Stimulated activated naive B cell treated with anti-CD40 and anti-IgM and Interleukin-4, amounts not matched to agents 10 μg/mL and 1 μg/mL and 100 μg/mL, for 72 hours (primary cell): ENCODE data around the gene KRT86.
"Not testable (repeated sequence)": the region's sequence is repeated elsewhere in the genome, so short reads cannot be mapped to it uniquely, and the experiment has no call there.

Experiments used
- ATAC-seq, 2 donors: fragments of 150-1000 bp; cut with Tn5 transposase; replicated peaks; 2 replicates each; pipeline ENCODE4 v1.10.0; 2021; ENCODE audit warnings: moderate library complexity in 1 of 2
- DNase-seq: peaks from one replicate; pipeline ENCODE4 v3.0.0; 2021
- H3K27ac Mint-ChIP-seq: one replicate; pipeline ENCODE4 v1.8.0; 2022; ENCODE audit warnings: mild to moderate bottlenecking, mixed read lengths
- H3K27me3 Mint-ChIP-seq, 2 donors: one replicate each; pipeline ENCODE4 v1.8.0; 2022; ENCODE audit warnings: mixed read lengths in 2 of 2
- H3K36me3 Mint-ChIP-seq, 2 donors: one replicate each; pipeline ENCODE4 v1.8.0; 2022; ENCODE audit warnings: mixed read lengths in 2 of 2, mild to moderate bottlenecking in 1 of 2
- H3K4me1 Mint-ChIP-seq, 2 donors: one replicate each; pipeline ENCODE4 v1.8.0; 2022; ENCODE audit warnings: mixed read lengths in 2 of 2, mild to moderate bottlenecking in 1 of 2
- H3K4me3 Mint-ChIP-seq, 2 donors: one replicate each; pipeline ENCODE4 v1.8.0; 2022; ENCODE audit warnings: mild to moderate bottlenecking in 2 of 2, mixed read lengths in 2 of 2, moderate library complexity in 1 of 2
- H3K9me3 Mint-ChIP-seq, 2 donors: one replicate each; pipeline ENCODE4 v1.8.0; 2022; ENCODE audit warnings: mixed read lengths in 2 of 2, mild to moderate bottlenecking in 1 of 2

The KRT86 gene

GRCh38 chr12:52342781-52343490, 68.5 kb downstream of the KRT86 start:
- H3K36me3 Mint-ChIP-seq, result no peaks in the 10 kb centered on the region
- H3K4me1 Mint-ChIP-seq, result no peaks in the 10 kb centered on the region
- ATAC-seq, result no peak
- H3K27ac Mint-ChIP-seq, result no peak overlapping the region
- H3K4me3 Mint-ChIP-seq, result no peak overlapping the region
- peaks cover 3 to 17% of the 10 kb centered on the region in 2 donors for H3K27me3 Mint-ChIP-seq
- H3K9me3 Mint-ChIP-seq, result peaks cover 0 to 1% of the 10 kb centered on the region in 2 donors
- no peak for DNase-seq

GRCh38 chr12:52343550-52343949, 69.1 kb downstream of the KRT86 start:
- no peaks in the 10 kb centered on the region for H3K36me3 Mint-ChIP-seq
- H3K27ac Mint-ChIP-seq, result no peak overlapping the region
- DNase-seq (no peak), ATAC-seq (no peak)
- peaks cover 2 to 20% of the 10 kb centered on the region in 2 donors for H3K27me3 Mint-ChIP-seq
- H3K9me3 Mint-ChIP-seq, result no peaks in the 10 kb centered on the region
- H3K4me3 Mint-ChIP-seq, result no peak overlapping the region
- H3K4me1 Mint-ChIP-seq, result no peaks in the 10 kb centered on the region

DNA sequence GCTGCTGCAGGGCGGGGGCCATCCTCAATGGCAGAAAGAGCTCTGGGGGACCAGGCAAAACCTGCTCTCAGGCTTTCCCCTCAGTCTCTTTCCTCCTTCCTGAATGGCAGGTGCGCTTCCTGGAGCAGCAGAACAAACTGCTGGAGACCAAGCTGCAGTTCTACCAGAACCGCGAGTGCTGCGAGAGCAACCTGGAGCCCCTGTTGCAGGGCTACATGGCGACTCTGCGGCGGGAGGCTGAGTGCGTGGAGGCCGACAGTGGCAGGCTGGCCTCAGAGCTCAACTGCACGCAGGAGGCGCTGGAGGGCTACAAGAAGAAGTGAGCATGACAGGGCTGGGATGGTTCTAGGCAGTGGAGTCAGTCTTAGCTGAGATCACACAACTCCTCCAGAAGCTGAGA, 69.7 kb downstream of the KRT86 start:
- Mint-ChIP-seq H3K4me3 (no peak overlapping the region), H3K36me3 (no peaks in the 10 kb centered on the region), H3K9me3 (no peaks in the 10 kb centered on the region), H3K4me1 (no peaks in the 10 kb centered on the region), H3K27ac (no peak overlapping the region), H3K27me3 (peaks cover 0 to 16% of the 10 kb centered on the region in 2 donors)
- no peak for DNase-seq
- no peak for ATAC-seq

DNA sequence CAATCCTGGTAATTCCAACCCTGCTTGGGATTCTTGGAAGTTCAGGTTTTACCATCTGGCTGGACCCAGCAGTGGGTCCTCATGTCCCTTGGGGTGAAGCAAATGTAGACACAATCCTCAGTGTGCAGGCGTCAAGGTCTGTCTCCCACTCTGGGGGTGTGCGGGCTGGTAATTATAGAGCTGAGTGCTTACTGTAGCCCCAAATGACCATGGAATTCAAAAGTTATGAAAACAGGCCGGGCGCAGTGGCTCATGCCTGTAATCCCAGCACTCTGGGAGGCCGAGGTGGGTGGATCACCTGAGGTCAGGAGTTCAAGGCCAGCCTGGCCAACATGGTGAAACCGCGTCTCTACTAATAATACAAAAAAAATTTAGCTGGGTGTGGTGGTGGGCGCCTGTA, 70.6 kb downstream of the KRT86 start:
- H3K27ac Mint-ChIP-seq, DNase-seq, H3K9me3 Mint-ChIP-seq, H3K36me3 Mint-ChIP-seq, ATAC-seq, H3K4me3 Mint-ChIP-seq, H3K4me1 Mint-ChIP-seq: not testable (repeated sequence)
- peaks cover 0 to 18% of the 10 kb centered on the region in 2 donors for H3K27me3 Mint-ChIP-seq

GRCh38 chr12:52346593-52346992, 72.1 kb downstream of the KRT86 start:
- Mint-ChIP-seq H3K4me3 (no peak overlapping the region), H3K9me3 (no peaks in the 10 kb centered on the region), H3K36me3 (no peaks in the 10 kb centered on the region), H3K27ac (no peak overlapping the region), H3K27me3 (peaks cover 4 to 26% of the 10 kb centered on the region in 2 donors), H3K4me1 (peaks cover 0 to 2% of the 10 kb centered on the region in 2 donors)
- DNase-seq, result no peak
- ATAC-seq, result no peak

GRCh38 chr12:52347016-52347415, 72.6 kb downstream of the KRT86 start:
- Mint-ChIP-seq H3K9me3 (no peaks in the 10 kb centered on the region), H3K27ac (no peak overlapping the region), H3K4me1 (peaks cover 2 to 5% of the 10 kb centered on the region in 2 donors), H3K27me3 (peaks cover 4 to 26% of the 10 kb centered on the region in 2 donors), H3K4me3 (no peak overlapping the region), H3K36me3 (no peaks in the 10 kb centered on the region)
- DNase-seq (no peak), ATAC-seq (no peak)

GRCh38 chr12:52347551-52348510, 73.4 kb downstream of the KRT86 start:
- H3K4me3 Mint-ChIP-seq, result no peak overlapping the region
- peaks cover 2 to 5% of the 10 kb centered on the region in 2 donors for H3K4me1 Mint-ChIP-seq

GRCh38 chr12:52349196-52349595, 74.8 kb downstream of the KRT86 start:
- ATAC-seq, result no peak

More at GRCh38 chr12:52347551-52348510, 73.4 kb downstream of the KRT86 start:
- Mint-ChIP-seq H3K27me3 (peaks cover 4 to 31% of the 10 kb centered on the region in 2 donors), H3K36me3 (no peaks in the 10 kb centered on the region), H3K9me3 (no peaks in the 10 kb centered on the region), H3K27ac (no peak overlapping the region)
- DNase-seq (no peak), ATAC-seq (no peak)

GRCh38 chr12:52350021-52350620, 75.7 kb downstream of the KRT86 start:
- no peak for ATAC-seq
- no peak for DNase-seq
- Mint-ChIP-seq H3K9me3 (no peaks in the 10 kb centered on the region), H3K36me3 (no peaks in the 10 kb centered on the region), H3K27ac (no peak overlapping the region), H3K27me3 (peaks cover 4 to 24% of the 10 kb centered on the region in 2 donors), H3K4me1 (peaks cover 2 to 5% of the 10 kb centered on the region in 2 donors), H3K4me3 (no peak overlapping the region)

More at GRCh38 chr12:52349196-52349595, 74.8 kb downstream of the KRT86 start:
- DNase-seq, result no peak
- Mint-ChIP-seq H3K27me3 (peaks cover 4 to 29% of the 10 kb centered on the region in 2 donors), H3K36me3 (no peaks in the 10 kb centered on the region), H3K4me3 (no peak overlapping the region), H3K27ac (no peak overlapping the region), H3K9me3 (no peaks in the 10 kb centered on the region), H3K4me1 (peaks cover 2 to 5% of the 10 kb centered on the region in 2 donors)

GRCh38 chr12:52350786-52351185, 76.3 kb downstream of the KRT86 start:
- Mint-ChIP-seq H3K9me3 (no peaks in the 10 kb centered on the region), H3K27me3 (peaks cover 4 to 24% of the 10 kb centered on the region in 2 donors), H3K4me1 (peaks cover 2 to 5% of the 10 kb centered on the region in 2 donors), H3K27ac (no peak overlapping the region), H3K4me3 (no peak overlapping the region), H3K36me3 (no peaks in the 10 kb centered on the region)
- no peak for ATAC-seq
- no peak for DNase-seq

DNA sequence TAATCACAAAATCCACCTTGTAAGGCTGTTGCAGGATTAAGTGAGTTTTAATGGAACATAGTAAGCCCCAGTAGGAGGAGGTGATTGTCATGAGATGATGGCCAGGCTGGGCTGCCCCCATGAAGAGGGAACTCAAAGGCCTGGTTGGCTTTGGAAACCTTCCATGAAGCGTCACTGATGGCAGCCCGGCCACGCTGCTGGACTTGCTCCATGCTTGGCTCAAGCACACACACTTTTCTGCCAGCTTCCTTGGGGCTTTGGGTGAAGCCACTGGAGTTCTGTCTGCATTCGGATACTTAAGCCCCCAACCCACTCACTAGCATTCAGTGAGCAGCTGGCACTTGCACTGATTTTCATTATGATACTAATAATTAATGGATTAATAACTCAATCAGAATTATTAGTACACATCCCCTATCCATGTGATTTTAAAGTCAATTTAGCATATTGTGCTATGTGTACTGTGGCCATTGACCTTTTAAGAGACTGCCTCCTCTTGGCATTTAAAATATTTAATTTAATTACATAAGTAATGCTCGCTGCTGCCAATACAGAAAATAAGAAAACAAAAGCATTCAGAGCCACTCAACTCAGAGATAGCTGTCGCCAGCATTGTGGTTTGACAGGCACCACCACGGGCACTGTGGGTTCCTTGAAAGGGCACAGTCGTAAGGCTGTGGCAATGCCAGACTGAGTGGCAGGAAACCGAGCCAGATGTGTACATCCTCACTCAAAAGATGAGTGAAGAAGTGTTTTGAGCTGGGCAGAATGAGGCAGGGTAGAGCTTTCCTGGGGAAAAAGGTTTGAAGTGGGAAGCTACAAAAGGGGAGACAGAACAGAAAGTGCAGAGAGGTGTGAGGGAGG, 77.0 kb downstream of the KRT86 start:
- H3K27ac Mint-ChIP-seq, result no peak overlapping the region
- no peaks in the 10 kb centered on the region for H3K9me3 Mint-ChIP-seq
- DNase-seq (no peak), ATAC-seq (peak; percentile 36 to 72)
- no peak overlapping the region for H3K4me3 Mint-ChIP-seq
- H3K27me3 Mint-ChIP-seq, result peaks cover 4 to 24% of the 10 kb centered on the region in 2 donors
- H3K4me1 Mint-ChIP-seq, result peaks cover 2 to 5% of the 10 kb centered on the region in 2 donors
- no peaks in the 10 kb centered on the region for H3K36me3 Mint-ChIP-seq

DNA sequence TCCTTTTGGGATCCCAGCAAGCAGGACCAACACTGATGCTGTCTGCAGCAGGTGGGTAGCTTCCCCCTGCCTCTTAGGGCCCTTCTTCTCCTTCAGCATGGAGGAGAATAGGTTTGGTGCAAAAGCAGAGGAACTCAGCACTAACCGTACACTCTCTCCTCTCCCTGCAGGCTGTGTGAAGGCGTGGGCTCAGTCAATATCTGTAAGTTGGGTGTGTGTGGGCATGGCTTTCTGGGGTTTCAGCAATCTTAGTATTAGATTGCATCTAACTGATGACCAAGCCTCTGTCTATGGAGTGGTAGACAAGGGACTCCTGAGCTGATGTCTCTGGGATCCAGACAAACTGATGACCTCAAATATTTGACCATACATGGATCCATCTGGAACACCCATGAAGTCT, 78.5 kb downstream of the KRT86 start:
- Mint-ChIP-seq H3K4me1 (peaks cover 7 to 16% of the 10 kb centered on the region in 2 donors), H3K36me3 (no peaks in the 10 kb centered on the region), H3K27ac (no peak overlapping the region), H3K4me3 (no peak overlapping the region), H3K9me3 (no peaks in the 10 kb centered on the region), H3K27me3 (peaks cover 4 to 21% of the 10 kb centered on the region in 2 donors)
- no peak for DNase-seq
- no peak for ATAC-seq

- Mint-ChIP-seq H3K36me3 (no peaks in the 10 kb centered on the region), H3K27me3 (peaks cover 4 to 18% of the 10 kb centered on the region in 2 donors), H3K4me3 (no peak overlapping the region), H3K9me3 (no peaks in the 10 kb centered on the region), H3K4me1 (peaks cover 13 to 24% of the 10 kb centered on the region in 2 donors), H3K27ac (no peak overlapping the region)
- ATAC-seq (no peak), DNase-seq (no peak)
These were observed 79.3 kb downstream of the KRT86 start for GRCh38 chr12:52353766-52354165.
